Sigmoid colon (tissue), 4 donors: Measurements from ENCODE around the gene PEA15.
A peak's percentile ranks its signal among the peaks of the same experiment; 100 is the strongest.

Source experiments
- CTCF ChIP-seq, 4 experiments: fragments of 450-650 bp in 3 of 4; fragments of 200-600 bp in 1 of 4; IDR thresholded peaks; one replicate each; pipeline ENCODE4 v1.5.1; 2016 to 2019; ENCODE audit warnings: antibody characterized with exemption in 4 of 4, mild to moderate bottlenecking in 3 of 4, moderate library complexity in 2 of 4
- EP300 ChIP-seq, 4 donors: sonication (generic); formaldehyde crosslinking; IDR thresholded peaks; one replicate each; pipeline ENCODE4 v1.6.1; 2017; ENCODE audit warnings: antibody characterized with exemption in 4 of 4
- POLR2A ChIP-seq, 2 donors: fragments of 450-650 bp; IDR thresholded peaks; one replicate each; pipeline ENCODE4 v1.6.1; 2016; ENCODE audit warnings: antibody characterized with exemption in 2 of 2, mild to moderate bottlenecking in 2 of 2, moderate library complexity in 2 of 2
- POLR2AphosphoS5 ChIP-seq, 4 donors: sonication (generic); formaldehyde crosslinking; IDR thresholded peaks; one replicate each; pipeline ENCODE4 v1.6.1; 2017; ENCODE audit warnings: antibody characterized with exemption in 4 of 4

DNA sequence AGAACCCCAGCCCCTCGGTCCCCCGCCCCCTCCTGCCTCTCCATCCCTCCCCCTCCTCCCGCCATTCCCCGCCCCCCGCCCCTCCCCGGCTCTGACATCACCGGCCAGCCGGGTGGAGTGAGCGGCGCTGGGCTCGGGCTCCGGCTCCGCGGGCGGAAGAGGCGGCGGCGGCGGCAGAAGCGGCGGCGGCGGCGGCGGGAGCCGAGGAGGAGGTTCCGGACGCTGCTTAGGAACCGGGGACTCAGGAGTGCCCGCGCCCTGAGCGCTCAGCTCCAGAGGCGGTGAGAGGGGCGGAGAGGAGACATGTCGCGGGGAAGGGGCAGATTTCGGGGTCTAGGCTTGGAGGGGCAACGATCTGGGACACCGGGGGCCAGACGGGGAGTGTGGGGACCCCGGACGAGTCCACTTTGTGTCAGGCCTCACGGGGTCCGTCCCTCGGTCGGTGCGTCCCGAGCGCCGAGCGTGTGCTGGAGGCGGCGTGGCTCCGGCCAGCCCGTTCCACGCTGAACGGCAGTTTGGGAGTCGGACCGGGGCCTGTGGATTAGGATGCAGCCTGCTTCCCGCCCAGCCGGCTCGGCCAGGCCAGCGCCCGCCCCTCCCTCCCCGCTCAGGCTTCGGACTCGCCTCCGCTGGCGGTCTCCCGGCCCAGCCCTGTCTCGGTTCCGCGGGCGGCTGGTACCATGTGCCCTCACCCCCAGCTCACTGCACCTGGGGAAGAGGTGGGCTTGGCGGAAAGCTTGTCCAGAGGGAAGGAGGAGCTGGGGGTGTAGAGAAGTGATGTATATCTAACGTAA lies at the start of gene PEA15:
- no peak for TF ChIP-seq CTCF (IDR thresholded peaks at IDR 0.05)
- TF ChIP-seq POLR2A (IDR thresholded peaks at IDR 0.05), result peak in 1 of 2 donors; percentile 57
- peak; percentile 65 to 82 (median 76) for TF ChIP-seq POLR2AphosphoS5 (IDR thresholded peaks at IDR 0.05)
- TF ChIP-seq EP300 (IDR thresholded peaks at IDR 0.05), result no peak
